GM23248 (cell line): Measurements from ENCODE around the gene FAM89A.
"Not testable (repeated sequence)": the region's sequence is repeated elsewhere in the genome, so short reads cannot be mapped to it uniquely, and the experiment has no call there.

Source experiments
- EZH2 ChIP-seq: fragments of 200-600 bp; sonication (generic); IDR thresholded peaks from 2 replicates; pipeline ENCODE4 v1.6.1; 2018; ENCODE audit warnings: antibody characterized with exemption, mild to moderate bottlenecking; ENCODE audit not compliant: insufficient read depth, poor library complexity, severe bottlenecking
- EZH2phosphoT487 ChIP-seq: fragments of 200-600 bp; sonication (generic); IDR thresholded peaks from 2 replicates; pipeline ENCODE4 v1.6.1; 2018; ENCODE audit warnings: antibody characterized with exemption, moderate library complexity, mild to moderate bottlenecking, low read depth; ENCODE audit not compliant: insufficient read depth

- not testable (repeated sequence) for TF ChIP-seq EZH2, EZH2phosphoT487
These were observed 6.1 kb upstream of the FAM89A start for GRCh38 chr1:231045921-231046729.
